Ishikawa (cell line): ENCODE results near the gene FAM89A.

Experiments used
- CEBPB ChIP-seq: IDR thresholded peaks from 2 replicates; pipeline ENCODE4 v1.6.1; 2012
- CREB1 ChIP-seq: IDR thresholded peaks from 2 replicates; pipeline ENCODE4 v1.6.1; 2012; ENCODE audit warnings: low read depth
- EGR1 ChIP-seq: IDR thresholded peaks from 2 replicates; pipeline ENCODE4 v1.6.1; 2012
- EP300 ChIP-seq: IDR thresholded peaks from 2 replicates; pipeline ENCODE4 v1.6.1; 2012; ENCODE audit warnings: borderline replicate concordance
- FOXM1 ChIP-seq: IDR thresholded peaks from 2 replicates; pipeline ENCODE4 v1.6.1; 2012; ENCODE audit warnings: low read depth, borderline replicate concordance
- NFIC ChIP-seq: IDR thresholded peaks from 2 replicates; pipeline ENCODE4 v1.6.1; 2012
- RAD21 ChIP-seq: IDR thresholded peaks from 2 replicates; pipeline ENCODE4 v1.6.1; 2012; ENCODE audit warnings: low read depth
- TAF1 ChIP-seq: IDR thresholded peaks from 2 replicates; pipeline ENCODE4 v1.6.1; 2012; ENCODE audit warnings: low read depth, mild to moderate bottlenecking
- TCF12 ChIP-seq: IDR thresholded peaks from 2 replicates; pipeline ENCODE4 v1.6.1; 2012; ENCODE audit warnings: low read depth
- YY1 ChIP-seq: IDR thresholded peaks from 2 replicates; pipeline ENCODE4 v1.6.1; 2012; ENCODE audit warnings: low read depth
- TF ChIP-seq, protein P1 (sequence below): IDR thresholded peaks from 2 replicates; pipeline ENCODE4 v1.6.1; 2012
- TF ChIP-seq, protein P2 (sequence below): IDR thresholded peaks from 2 replicates; pipeline ENCODE4 v1.6.1; 2012
- TF ChIP-seq, protein P3 (sequence below): IDR thresholded peaks from 2 replicates; pipeline ENCODE4 v1.6.1; 2012; ENCODE audit warnings: low read depth, mild to moderate bottlenecking

DNA sequence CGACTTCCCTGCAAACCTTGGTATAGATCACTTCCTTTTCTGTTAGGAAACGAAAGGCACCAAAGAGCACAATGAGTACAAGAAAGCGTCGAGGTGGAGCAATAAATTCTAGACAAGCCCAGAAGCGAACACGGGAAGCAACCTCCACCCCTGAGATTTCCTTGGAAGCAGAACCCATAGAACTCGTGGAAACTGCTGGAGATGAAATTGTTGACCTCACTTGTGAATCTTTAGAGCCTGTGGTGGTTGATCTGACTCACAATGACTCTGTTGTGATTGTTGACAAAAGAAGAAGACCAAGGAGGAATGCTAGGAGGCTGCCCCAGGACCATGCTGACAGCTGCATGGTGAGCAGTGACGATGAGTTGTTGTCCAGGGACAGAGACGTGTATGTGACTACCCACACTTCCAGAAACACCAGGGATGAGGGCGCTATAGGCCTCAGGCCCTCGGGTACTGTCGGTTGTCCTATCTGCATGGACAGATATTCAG, 18.5 kb downstream of the FAM89A start:
- TF ChIP-seq TCF12 (no peak), TAF1 (no peak), EP300 (no peak), YY1 (no peak), EGR1 (no peak), RAD21 (no peak), CEBPB (no peak), CREB1 (no peak), NFIC (no peak), FOXM1 (no peak)
- TF ChIP-seq, protein P1, sequence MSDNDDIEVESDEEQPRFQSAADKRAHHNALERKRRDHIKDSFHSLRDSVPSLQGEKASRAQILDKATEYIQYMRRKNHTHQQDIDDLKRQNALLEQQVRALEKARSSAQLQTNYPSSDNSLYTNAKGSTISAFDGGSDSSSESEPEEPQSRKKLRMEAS: no peak
- TF ChIP-seq, protein P2, sequence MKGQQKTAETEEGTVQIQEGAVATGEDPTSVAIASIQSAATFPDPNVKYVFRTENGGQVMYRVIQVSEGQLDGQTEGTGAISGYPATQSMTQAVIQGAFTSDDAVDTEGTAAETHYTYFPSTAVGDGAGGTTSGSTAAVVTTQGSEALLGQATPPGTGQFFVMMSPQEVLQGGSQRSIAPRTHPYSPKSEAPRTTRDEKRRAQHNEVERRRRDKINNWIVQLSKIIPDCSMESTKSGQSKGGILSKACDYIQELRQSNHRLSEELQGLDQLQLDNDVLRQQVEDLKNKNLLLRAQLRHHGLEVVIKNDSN: no peak
- TF ChIP-seq, protein P3, sequence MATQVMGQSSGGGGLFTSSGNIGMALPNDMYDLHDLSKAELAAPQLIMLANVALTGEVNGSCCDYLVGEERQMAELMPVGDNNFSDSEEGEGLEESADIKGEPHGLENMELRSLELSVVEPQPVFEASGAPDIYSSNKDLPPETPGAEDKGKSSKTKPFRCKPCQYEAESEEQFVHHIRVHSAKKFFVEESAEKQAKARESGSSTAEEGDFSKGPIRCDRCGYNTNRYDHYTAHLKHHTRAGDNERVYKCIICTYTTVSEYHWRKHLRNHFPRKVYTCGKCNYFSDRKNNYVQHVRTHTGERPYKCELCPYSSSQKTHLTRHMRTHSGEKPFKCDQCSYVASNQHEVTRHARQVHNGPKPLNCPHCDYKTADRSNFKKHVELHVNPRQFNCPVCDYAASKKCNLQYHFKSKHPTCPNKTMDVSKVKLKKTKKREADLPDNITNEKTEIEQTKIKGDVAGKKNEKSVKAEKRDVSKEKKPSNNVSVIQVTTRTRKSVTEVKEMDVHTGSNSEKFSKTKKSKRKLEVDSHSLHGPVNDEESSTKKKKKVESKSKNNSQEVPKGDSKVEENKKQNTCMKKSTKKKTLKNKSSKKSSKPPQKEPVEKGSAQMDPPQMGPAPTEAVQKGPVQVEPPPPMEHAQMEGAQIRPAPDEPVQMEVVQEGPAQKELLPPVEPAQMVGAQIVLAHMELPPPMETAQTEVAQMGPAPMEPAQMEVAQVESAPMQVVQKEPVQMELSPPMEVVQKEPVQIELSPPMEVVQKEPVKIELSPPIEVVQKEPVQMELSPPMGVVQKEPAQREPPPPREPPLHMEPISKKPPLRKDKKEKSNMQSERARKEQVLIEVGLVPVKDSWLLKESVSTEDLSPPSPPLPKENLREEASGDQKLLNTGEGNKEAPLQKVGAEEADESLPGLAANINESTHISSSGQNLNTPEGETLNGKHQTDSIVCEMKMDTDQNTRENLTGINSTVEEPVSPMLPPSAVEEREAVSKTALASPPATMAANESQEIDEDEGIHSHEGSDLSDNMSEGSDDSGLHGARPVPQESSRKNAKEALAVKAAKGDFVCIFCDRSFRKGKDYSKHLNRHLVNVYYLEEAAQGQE: no peak
